ENCODE data around the gene GID8.

GID8 gene

DNA sequence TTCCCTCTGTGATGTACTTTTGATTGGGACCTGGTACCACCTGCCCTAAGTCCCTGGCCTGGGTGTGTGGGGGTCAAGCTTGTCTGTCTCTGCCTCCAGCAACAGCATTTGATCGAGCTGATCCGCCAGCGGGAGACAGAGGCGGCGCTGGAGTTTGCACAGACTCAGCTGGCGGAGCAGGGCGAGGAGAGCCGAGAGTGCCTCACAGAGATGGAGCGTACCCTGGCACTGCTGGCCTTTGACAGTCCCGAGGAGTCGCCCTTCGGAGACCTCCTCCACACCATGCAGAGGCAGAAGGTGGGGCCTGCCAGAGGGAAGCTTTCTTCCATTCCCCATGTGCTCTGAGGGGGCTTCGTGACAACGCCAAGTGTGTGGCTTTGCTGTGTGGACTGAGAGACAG, 5.4 kb downstream of the GID8 start:
- peak; percentile 47 for DNase-seq (ENCODE audit: low spot score)

DNA sequence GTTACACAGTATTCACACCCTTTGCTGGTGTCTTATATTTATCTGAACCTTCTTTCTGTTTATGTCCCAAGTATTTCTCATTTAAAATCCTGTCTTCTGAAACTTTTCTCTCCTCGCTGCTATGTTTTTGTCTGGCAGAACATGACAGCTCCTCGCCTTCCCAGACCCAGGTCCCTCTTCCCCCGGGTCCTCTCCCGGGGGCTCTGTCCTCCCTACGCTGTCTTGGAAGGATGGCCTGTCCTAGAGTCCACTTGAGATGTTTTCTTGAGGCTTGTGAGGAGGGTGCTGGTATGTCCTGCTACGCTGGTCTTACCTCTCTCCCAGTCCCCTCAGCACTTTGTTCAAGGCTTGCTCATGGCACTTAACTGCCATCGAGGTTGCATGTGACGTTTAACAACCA, 6.2 kb downstream of the GID8 start:
- DNase-seq (ENCODE audit: low spot score): no peak

DNA sequence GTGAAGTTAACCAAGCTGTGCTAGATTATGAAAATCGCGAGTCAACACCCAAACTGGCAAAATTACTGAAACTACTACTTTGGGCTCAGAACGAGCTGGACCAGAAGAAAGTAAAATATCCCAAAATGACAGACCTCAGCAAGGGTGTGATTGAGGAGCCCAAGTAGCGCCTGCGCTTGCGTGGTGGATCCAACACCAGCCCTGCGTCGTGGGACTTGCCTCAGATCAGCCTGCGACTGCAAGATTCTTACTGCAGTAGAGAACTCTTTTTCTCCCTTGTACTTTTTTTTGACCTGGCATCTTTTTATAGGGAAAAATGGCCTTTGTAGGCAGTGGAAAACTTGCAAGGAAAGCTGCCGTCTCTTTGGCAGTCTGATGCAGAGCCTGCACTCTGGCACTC, 6.8 kb downstream of the GID8 start:
- DNase-seq (ENCODE audit: low spot score): peak; percentile 17

DNA sequence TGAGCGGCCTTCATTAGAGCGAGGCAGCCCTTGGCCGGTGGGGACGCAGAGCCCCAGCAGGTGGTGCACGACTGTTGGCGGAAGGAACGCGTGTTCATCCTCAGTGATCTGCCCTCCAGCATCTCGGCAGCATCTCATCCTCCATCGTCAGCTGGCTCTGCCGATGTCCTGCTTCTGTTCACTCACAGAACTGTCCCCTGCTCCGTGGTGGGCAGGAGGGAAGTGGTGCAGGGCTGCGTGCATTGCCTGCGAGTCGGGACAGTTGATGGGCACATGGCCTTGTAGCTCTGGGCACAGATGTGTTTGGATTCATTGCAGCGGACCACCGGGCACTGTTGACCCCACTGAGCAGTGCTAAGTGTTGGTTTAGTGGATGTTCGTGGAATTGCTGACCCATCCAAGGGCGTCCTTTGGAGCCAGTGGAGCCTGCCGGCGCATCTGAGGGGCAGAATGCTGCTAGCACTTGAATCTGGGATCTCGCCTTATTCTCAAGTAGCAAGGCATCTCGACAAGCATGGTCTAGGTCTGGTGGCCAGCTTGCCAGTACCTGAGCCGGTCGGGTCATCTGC, 7.9 kb downstream of the GID8 start:
- peak; percentile 28 for DNase-seq (ENCODE audit: low spot score)

DNA sequence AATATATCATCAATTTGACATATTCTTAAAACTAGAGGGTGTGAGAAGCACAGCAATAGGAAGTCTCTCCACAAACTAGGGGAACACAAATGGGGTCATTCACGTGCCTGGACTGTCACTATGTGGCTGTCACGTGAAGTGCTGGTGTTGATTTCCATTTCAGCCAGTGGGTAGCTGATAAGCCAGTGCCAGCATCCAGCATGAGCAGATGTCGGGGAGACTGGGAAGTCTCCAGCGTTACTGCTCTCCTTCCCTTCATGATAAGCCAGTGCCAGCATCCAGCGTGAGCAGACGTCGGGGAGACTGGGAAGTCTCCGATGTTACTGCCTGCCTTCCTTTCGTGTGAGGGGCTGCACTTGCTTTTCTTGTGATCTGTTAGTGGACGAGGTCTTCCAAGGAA, 9.0 kb downstream of the GID8 start:
- DNase-seq (ENCODE audit: low spot score): no peak

DNA sequence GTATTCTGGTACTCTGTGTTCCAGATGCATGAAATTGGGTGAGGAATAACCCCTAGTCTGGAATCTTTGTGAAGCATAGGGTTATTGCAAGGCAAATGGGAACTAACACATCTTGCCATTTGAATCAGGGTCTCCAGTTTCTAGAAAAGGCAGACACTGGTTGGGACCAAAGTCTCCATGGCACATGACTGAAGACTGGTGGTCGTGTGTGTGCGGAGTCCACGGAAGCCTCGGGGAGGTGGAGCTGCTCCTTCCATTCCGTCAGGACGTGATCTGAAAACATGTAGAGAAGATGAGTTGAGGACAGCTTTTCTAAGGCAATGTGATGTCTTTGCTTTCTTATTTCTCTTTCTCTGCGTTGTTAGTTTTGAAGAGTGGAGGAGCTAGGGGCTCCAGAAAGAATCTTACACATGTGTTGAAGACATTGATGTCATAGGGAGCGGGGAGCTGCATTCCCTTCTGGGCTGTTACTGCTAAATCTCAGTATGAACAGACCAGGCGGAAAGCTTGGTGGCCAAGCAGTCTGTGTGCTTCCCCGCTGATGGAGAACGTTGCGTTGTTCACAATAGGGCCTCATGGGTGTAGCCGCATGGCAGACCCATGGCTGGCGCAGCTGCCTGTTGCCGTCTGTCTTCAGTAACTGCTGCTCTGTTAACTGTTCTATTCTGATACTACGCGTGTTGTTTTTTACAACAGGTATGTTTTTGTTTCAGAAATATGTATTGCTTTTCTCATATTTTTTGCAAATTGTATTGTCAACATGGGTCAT, 9.8 kb downstream of the GID8 start:
- DNase-seq (ENCODE audit: low spot score): no peak

DNA sequence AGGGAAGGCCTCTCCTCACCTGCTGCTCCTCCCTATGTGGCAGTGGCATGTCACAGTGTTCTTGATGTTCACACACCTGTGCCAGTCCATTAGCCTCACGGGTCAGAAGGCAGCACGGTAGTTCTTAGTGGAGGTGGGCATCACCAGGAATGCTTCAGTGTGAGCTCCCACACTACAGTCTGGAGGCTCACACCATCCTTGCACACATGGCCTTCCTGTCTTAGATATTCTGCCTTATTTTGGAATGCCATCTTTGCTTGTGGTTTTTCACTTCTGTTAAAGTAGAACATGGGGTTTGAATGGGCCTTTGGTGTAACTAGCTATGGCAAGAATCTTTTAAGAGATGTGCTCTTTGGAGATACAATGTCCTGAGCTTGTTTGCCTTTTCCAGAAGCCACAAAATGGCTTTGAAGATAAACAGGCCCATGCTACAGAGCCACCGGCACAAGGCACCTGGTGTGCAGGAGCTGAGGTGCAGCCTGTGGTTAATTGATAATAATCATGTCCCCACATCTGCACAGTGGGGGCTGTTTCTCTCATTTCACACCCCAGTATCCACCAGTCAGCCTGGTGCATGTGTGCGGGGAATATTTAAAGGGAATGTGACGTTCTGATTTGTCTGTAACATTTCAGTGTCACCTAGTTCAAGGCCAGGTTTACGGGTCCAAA, 11.3 kb downstream of the GID8 start:
- no peak for DNase-seq (ENCODE audit: low spot score)

DNA sequence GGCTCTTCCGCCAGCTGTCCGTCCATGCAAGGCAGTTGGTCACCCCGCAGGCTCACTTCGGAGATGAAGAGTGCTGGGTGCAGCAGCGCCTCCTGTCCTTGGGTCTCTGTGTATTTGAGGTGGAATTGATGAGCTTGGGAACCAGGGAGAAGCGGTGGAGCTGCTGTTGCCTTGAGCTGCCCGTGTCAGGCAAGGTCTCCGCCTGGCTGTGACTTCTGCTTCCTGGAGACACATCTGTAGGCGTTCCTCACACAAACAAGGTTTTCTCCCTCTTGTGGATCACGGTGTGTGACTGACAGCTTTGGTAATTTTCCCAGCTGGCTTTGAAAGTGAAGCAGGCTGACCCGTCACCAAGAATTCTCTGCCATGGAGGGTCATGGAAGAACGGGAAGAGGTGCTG, 12.0 kb downstream of the GID8 start:
- DNase-seq (ENCODE audit: low spot score): no peak

DNA sequence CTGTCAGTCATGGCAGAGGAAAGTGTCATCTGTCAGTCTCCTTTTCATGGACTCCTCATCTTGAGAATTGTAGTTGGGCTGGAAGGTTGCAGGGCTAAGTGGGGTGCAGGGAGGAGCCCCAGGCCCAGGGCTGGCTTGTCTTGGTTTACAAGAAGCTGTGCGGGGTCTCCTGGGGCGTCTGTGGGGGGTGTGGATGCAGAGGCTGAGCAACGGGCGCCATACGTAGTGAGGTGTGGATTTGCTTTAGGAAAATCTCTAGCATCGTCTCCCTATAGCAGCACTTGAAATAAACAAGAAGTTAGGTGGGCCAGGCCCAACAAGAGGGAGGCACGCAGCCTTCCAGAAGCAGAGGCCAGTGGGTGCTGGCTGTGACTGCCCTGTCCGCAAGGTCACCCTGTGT, 12.8 kb downstream of the GID8 start:
- DNase-seq (ENCODE audit: low spot score): no peak

DNA sequence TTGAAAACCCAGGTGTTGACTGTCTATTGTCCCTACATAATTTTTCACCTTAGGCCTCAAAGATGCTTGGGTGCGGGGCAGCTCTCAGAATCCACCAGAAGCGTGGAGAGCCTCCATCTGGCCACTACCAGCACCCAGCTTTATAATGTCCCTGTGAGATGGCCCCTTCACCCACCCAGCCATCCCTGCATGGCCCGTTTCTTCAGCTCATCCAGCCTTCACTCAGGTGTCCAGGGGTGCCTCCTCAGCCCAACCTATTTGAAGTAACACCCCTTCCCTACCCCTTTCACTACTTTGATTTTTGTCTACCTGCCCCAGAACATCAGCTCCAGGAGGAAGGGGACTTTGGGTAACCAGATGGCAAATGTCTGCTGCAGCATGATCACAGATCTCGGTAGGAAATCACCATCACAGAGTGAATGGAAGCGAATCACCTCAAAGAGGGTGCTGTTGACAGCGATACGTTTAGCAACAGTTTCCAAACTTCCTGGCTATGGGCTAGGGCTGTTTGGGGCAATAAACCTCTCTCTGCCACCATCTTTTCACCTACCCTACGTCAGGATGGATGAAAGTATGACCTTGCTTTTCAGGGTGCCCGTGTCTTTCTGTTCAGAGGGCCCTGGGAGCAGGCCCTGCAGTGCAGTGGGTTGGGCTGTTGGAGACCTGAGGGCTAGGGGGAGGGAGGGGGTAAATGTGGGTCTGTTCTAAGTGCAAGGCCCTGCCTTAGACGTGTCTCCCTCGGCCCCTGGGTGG, 13.4 kb downstream of the GID8 start:
- DNase-seq (ENCODE audit: low spot score): no peak

DNA sequence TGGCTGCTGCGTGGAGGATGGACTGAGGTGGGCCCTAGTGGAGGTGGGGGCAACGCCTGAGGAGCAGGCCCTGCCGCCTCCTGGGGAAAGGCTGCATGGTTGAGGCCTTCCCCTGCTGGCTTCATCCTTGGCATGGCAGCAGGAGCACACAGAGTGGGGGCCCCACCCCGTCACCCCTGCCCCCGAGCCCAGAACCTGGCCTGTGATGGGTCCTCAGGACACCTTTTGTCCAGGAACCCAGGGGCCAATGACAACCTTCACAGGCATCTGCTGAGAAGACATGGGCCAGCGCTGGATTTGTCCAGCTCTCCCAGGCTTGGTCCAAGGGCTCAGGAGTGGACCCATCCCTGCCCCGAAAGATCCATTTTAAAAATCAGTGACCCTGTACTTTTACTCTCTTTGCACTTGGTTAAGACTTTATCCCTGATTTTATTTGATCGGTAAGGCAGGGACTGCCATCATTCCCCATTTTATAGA, 14.0 kb downstream of the GID8 start:
- DNase-seq (ENCODE audit: low spot score): no peak

DNA sequence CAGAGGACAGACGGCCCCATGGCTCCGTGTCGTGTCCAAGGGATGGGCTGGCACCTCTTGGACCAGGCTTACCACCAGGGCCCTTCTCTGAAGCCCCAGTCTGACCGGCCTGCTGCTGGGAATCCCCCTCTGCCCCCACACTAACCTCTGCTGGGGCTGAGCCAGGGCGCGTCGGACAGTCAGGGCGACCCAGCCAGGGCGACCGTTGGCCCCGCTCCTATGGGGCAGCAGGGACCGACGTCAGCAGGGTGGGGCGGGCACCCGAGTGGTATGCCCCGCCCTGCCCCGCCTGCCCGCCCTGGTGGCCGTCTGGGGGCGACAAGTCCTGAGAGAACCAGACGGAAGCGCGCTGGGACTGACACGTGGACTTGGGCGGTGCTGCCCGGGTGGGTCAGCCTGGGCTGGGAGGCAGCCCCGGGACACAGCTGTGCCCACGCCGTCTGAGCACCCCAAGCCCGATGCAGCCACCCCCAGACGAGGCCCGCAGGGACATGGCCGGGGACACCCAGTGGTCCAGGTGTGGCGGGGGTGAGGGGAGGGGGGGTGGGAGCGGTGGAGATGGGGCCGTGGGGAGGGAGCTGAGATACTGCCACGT, 14.5 kb downstream of the GID8 start, which contains the start of gene SLC17A9:
Gene SLC17A9, plus strand, starts transcription at position 337 of the 595 bp plus-strand sequence. Its CDS starts 122 bp downstream, at position 459.
- DNase-seq (ENCODE audit: low spot score): no peak

DNA sequence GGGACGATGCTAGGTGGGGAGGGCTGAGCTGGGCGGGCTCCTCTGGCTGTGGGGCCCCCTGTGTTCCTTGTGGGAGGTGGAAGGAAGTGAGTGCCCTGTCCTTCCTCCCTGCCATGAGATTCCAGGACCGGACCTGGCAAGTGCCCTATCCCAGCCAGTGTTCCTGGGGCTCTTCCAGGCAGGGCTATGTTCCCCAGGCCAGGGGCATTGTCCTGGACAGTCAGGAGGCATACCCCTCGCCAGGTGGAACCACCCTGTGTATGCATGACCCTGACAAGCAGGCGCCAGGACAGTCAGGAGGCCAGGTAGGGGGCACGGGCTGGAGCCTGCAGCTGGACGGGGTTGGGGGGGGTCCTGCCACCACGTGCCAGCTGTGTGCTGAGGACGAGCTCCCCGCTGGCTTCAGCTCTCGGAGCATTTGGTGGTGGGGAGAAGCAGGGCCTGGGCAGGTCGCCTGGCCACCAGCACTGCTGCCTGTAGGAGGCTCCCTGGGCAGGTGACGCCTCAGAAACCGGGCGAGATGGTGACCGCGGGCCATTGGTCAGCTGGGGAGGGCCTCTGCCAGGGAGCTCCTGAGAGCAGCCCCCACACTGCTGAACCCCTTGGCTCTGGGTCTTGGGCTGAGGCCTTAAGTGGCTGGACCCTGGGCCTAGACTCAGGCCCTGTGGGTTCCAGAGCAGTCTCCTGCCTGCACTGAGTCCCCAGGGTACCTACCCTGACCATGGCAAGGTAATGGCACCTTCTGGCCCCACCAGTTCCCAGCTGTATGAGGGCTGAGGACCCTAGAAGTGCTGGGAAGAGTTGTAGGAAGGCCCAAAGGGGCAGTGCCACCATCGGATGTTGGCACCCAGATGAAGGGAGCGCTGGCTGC, 15.3 kb downstream of the GID8 start:
- DNase-seq (ENCODE audit: low spot score): no peak

DNA sequence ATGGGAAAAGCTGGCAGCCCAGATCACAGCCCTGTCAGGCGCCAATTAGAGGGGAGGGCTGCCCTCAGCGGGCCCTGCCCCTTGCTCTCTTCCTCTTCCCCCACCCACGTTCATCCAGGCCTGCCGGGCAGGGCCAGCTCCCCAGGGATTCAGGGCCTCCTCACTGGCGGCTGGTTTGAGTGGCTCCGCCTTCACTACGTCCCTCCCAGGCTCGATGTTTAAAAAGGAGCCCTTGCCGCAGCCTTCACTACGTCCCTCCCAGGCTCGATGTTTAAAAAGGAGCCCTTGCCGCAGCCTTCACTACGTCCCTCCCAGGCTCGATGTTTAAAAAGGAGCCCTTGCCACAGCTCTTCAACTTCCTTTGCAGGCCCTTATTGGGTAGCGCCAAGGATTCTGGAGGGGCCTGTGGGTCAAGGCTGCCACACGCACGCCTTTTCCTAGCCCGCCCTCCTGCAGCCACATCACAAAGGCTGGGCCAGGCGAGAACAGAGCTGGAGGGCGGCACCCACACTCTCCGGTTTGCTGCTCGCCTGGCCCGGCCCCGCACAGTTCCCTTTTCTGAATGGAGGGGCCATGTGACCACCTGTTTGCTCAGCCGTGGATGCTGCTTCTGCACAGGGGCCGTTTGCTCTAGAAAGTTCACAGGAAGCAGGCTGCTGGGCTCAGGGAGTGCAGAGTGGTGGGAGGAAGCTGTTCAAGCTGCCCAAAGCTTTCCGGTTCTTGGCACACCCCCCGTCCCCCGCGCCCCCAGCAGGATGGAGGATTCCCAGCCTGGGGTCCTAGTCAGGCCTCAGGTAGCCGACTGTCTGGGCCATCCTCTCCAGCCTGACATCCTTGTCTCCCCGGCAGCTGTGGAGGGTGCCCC, 16.1 kb downstream of the GID8 start:
- no peak for DNase-seq (ENCODE audit: low spot score)

DNA sequence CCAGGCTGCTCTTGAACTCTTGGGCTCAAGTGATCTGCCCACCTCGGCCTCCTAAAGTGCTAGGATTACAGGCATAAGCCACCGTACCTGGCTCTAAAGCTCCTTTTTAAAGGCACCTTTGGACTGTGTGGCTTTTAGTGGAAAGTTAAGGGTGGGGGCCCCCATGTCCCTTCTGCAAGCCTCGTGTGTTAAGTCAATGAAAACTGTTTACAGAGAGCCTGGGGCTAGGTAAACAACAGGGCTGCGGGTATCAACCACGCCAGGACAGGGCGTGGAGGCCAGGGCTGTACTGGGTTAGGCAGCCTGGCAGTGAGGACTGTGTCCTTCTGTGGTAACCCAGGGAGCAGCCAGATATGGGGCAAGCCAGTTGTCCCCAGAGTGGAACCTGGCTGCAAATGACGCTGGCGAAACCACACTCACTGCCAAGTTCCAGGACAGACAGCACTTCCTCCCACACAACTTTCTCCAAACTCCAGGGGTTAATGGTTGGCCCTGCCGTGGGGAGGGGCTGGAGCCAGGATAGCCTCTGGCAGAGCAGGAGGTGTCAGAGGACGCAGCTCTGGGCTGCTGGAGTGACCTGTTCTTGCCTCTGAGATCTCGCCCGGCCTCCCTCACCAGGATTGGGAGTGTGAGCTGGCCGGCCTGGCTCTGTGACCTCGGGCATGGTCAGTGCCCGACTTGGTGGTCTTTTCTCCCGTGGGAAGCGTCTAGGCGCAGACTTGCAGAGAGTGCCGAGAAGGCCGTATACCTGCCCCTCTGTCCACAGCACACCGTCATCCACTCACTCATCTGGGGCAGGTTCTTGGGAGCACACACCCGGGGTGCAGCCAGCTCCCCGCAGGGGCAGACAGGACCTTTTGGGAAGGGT, 17.8 kb downstream of the GID8 start:
- no peak for DNase-seq (ENCODE audit: low spot score)

DNA sequence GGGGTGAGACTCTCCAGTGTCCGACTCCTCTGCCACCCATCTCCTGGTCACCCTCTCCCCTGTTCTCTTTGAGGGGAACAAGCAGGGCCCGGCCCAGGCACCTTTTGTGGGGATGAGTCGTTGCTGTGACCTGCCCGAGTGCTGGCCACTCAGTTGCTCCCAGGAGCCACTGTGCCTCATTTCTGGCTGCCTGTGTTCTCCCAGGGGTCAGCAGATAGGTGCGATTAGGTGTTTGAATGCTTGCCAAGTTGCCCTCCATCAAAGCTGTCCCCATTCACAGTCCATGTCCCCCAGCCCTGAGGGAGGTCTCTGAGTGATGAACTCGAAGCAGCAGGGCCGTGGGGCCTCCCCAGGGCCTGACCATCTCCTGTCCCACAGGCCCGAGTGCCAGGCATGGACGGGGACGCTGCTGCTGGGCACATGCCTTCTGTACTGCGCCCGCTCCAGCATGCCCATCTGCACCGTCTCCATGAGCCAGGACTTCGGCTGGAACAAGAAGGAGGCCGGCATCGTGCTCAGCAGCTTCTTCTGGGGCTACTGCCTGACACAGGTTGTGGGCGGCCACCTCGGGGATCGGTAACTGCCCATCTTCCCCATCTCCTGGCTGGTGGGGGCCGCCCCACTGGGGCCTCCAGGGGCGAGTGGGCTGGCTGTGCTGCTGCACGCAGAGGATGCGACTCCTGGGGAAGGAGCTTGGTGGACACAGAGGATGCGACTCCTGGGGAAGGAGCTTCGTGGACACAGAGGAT, 18.6 kb downstream of the GID8 start:
- no peak for DNase-seq (ENCODE audit: low spot score)

DNA sequence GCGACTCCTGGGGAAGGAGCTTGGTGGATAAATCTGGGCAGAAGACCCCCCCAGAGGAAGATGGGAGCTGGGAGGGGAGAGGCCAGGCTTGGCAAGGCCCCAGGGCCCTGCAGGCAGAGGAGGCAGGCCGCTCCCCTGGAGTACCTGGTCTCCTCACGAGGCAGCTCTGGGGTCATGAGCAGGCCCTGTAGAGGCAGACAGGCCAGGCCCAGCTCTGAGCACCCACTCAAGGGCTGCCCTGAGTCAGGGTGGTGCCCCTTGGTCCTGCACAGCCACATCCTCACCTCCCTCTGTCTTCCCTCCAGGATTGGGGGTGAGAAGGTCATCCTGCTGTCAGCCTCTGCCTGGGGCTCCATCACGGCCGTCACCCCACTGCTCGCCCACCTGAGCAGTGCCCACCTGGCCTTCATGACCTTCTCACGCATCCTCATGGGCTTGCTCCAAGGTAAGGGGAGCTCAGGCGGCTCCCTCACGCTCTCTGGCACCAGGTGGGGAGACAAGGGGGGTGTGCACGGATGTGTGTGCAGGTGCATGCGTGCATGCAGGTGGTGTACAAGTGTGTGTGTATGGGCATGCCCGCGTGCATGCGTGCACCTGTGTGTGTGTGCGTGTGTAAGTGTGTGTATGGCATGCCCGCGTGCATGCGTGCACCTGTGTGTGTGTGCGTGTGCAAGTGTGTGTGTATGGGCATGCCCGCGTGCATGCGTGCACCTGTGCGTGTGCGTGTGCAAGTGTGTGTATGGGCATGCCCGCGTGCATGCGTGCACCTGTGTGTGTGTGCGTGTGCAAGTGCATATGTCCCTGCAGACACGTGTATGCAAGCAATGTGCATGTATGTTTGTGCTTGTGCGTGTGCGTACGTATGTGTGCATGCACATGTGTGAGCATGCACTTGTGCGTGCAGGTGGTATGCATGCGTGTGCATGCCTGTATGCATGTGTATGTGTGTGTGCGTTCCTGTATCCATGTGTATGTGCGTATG, 19.5 kb downstream of the GID8 start:
- DNase-seq (ENCODE audit: low spot score): no peak
